ENCODE data around the gene ATOX1.
"Not testable (repeated sequence)": the region's sequence is repeated elsewhere in the genome, so short reads cannot be mapped to it uniquely, and the experiment has no call there.

The ATOX1 gene

DNA sequence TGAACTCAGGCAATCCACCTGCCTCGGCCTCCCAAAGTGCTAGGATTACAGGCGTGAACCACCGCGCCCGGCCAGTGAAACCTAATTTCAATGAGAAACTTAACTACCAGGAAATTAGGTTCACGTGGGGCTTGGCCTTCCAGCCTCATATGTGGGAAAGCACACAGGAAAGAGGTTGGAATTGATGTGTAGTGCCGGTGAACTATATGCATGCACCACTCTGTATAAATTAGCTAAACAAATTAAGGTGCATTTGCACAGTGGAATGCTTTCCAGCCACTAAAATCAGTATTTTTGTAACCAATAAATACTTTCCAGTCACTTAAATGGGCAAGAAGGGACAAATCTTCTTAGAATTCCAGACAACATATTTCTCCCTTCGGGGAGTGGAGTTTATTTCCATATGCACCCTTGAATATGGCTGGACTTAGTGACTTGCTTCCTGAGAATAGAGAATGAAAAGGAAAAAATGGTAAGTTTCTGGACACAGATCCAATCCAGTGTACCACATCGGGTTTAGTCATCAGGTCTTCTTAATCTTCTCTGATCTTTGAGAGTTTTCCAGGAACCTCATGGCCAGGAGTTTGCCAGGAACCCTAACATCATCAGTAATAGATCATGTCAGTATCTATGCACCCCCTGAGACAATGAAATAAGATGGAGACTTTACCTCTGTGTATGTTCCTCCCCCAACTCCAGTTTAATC lies 24.9 kb downstream of the ATOX1 start:
- DNase-seq, result no peak

- DNase-seq, result no peak
These were observed 28.1 kb downstream of the ATOX1 start for GRCh38 chr5:151730381-151730780.

GRCh38 chr5:151729597-151729996 lies 28.8 kb downstream of the ATOX1 start:
- not testable (repeated sequence) for DNase-seq

DNA sequence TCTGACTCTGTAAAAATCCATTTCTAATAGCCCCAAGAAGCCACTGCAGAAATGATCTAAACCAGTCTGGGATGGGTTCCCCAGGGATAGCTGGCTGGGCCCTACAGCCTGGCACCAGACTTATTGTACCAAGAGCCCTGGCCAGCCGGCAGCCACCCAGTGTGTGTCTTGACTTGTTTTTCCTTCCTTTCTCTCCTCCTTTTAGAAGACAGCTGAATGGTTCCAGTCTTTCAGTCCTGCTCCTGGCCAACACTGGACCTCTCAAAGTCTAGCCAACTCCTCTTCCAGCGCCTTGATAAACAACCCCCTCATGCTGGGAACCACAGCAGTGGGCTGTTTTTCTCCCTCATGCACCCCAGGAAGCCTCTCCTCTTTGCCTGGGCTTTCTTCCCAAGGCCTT lies 34.1 kb downstream of the ATOX1 start:
- DNase-seq, result no peak

GRCh38 chr5:151722546-151722945 lies 35.9 kb downstream of the ATOX1 start:
- DNase-seq, result no peak

GRCh38 chr5:151721812-151722391 lies 36.5 kb downstream of the ATOX1 start:
- DNase-seq, result no peak

GRCh38 chr5:151721087-151721646 lies 37.3 kb downstream of the ATOX1 start:
- DNase-seq, result no peak

- DNase-seq, result no peak
These were observed 38.2 kb downstream of the ATOX1 start for GRCh38 chr5:151720215-151720614.

DNA sequence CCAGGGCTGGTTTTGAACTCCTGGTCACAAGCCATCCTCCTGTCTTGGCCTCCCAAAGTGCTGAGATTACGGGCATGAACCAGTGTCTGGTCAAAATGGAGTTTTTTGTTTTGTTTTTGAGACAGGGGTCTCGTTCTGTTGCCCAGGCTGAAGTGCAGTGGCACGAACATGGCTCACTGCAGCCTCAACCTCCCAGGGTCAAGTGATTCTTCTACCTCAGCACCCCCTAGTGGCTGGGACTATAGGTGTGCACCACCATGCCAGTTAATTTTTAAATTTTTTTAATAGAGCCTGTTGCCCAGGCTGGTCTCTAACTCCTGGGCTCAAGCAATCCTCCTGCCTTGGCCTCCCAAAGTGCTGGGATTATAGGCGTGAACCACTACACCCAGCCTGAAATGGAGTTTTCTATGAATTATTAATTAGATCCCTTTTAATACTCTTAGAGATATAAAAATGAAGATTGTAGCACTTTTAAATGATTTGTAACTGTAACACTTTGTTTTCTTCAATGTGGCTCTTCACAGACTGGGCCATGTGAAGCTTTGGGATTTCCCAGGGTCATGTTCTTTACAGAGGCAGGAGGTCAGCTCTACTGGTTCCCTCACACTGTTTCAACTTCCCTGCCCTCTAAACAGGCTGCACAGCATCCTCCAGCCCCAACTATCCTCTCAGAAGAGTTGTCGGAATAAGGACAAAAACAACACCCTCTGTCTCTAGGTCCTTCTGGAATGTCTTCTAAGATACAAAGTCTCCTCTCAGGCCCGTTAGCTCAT lies 39.0 kb downstream of the ATOX1 start:
- DNase-seq, result no peak

GRCh38 chr5:151718646-151719045 lies 39.8 kb downstream of the ATOX1 start:
- DNase-seq, result no peak

DNA sequence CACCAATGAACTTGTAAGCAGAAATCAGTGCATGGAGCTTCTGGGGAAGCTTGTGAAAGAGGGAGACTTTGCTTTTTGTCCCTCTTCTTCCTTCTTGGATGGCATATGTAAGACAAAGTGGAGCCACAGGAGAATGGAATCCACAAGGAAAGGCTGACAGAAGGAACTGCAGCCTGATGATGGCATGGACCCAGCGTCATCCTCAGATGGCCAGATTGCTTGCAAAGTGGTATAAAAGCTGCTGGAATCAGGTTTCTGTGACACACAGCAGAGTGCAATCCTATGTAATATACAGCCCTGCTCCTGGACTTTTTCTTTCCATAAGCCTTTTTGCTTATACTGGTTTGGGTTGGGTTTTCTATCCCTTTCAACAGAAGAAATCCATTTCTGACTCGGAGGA lies 40.3 kb downstream of the ATOX1 start:
- DNase-seq, result no peak

DNA sequence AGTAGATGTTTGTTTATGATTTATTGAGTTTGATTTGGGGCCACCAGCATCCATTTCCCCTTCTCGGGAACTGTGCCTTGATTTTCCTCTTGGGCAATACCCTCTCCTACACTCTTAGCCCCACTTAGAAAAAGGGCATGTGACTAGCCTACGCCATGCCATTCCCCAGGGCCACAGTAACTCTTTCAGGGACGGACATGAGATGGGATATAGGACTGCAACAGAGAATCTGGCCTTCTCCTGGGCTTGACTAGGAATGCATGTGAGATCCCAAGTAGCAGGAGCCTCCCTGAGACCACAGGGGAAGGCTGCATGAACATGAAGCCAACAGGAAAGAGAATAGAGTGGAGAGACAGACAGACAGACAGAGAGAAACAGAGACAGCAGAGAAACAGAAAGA lies 41.0 kb downstream of the ATOX1 start:
- DNase-seq, result no peak

DNA sequence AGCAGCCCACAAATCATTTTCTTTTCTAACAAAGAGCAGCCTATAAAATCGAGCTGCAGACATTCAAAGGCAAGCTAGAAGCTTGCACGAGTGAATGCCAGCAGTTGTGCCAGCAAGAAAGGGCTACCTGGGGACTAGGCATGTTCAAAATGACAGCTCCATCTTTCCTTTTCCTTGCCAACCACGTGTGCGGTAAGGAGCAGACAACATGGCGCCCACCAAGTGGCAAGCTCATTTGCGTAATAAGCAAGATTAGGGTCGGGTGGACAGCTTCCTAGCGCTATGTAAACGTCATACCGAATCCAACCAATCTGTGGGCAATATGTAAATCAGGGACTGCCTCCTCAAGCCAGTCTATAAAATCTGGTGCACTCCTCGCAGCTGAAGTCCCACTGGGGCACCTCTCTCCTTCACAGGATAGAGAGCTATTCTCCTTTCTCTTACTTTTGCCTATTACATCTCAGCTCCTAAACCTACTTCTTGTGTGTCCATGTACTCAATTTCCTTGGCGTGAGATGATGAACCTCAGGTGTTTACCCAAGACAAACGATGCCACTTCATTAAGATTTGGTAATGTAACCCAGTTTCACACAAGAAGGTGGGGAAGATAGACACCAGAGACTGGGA lies 49.2 kb downstream of the ATOX1 start:
- DNase-seq, result no peak

DNA sequence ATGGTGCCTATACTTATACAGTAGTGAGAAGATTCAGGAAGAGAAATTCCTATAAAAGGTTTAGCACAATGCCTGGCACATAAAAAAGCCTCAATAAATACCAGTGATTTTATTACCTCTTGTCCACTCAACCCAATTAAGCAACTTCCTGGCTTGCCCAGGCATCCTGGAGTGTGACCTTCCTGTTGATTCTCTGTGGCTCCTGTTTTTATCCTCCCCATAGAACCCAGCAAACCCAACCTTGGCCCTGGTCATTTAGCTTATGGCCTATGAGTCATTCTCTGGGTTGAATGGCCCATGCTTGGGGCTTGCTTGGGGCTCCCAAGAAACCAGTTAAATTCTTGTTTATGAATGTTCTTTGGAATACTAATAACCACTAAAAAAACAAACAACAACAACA lies 50.3 kb downstream of the ATOX1 start:
- DNase-seq, result no peak

DNA sequence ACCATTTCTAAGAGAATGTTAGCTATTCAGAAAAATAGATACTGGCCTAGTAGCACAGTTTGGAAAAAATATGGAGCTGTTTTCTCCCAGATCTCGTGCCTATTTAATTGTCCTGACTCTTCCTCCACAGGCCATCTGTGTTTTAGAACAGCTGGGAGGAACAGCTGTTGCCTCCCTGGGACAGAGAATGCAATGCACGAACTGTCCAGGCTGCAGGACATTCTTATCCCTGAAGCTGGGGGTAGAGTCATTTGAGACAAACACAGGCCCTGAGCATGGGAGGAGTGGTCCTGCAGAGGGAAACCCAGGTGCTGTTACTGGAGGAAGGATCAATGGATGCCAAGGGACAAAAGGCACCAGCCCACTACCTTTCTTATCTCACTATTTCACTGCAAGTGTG lies 50.9 kb downstream of the ATOX1 start:
- DNase-seq, result no peak

DNA sequence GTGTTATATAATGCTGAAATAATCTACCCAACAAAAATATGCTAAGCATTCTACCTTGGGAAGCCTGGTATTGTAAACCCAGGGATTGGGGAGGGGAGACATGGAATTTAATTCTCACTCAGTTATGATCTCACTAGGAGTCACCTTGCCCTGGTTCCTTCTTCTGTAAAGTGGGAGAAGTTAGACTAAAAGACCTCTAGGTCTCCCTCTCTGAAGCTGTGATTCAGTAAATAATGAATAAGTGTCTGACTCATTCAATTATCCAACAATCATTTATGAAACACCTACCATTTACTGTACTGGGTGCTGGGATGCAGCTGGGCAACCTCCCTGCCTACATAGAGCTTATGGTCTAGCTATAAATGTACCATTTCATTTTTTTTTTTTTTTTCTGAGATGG lies 51.5 kb downstream of the ATOX1 start:
- DNase-seq, result no peak

DNA sequence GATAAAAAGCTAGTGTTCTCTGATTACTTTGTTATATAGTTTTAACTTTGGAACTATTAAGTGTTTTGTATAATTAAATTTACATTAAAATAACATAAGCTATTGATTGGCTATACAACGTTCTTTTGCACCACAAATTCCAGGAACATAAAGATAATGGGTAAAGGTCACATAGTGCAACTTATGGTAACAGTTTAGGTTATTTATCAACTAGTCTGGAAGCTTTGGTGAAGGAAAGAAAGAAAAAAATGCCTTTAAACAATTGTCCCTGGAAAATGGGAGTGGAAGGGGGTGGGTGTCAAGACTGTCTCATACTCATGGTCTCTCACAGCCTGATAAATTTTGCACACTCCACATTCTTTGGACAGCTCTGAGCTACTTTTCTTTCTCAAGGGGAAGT lies 54.7 kb downstream of the ATOX1 start:
- DNase-seq, result no peak

GRCh38 chr5:151703227-151703626 lies 55.2 kb downstream of the ATOX1 start:
- DNase-seq, result peak in 1 of 3 experiments; percentile 4

- DNase-seq, result no peak
These were observed 57.6 kb downstream of the ATOX1 start for GRCh38 chr5:151700820-151701219.

- no peak for DNase-seq
These were observed 58.1 kb downstream of the ATOX1 start for GRCh38 chr5:151700296-151700695.

GRCh38 chr5:151699071-151699901 lies 59.1 kb downstream of the ATOX1 start:
- DNase-seq, result no peak

DNA sequence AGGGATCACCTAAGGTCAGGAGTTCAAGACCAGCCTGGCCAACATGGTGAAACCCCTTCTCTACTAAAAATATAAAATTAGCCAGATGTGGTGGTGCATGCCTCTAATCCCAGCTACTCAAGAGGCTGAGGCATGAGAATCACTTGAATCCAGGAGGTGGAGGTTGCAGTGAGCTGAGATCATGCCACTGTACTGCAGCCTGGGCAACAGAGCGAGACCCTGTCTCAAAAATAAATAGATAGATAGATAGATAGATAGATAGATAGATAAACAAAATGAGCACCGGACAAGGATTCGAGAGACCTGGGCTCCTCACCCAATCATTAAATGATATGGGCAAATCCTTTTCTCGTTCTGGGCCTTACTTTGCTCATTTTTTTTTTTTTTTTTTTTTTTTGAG lies 60.4 kb downstream of the ATOX1 start:
- not testable (repeated sequence) for DNase-seq
